Left ventricle myocardium superior (tissue), 1 donor: ENCODE results near the gene PLA2G4E. TPM values are rescaled to one million over a fixed set of nuclear protein-coding genes. Genes with fewer than 3 reads are reported as not detected.
A peak's percentile ranks its signal among the peaks of the same experiment; 100 is the strongest.

Experiments used
- ATAC-seq: fragments of 200-7000 bp; cut with Tn5 transposase; one replicate; pipeline ENCODE4 v1.9.1; 2020; ENCODE audit warnings: mild to moderate bottlenecking, moderate library complexity
- DNase-seq: peaks from one replicate; pipeline ENCODE4 v3.0.0-alpha.2; 2020
- intact Hi-C: fragments of 100-400 bp; cut with micrococcal nuclease; formaldehyde crosslinking; loops from one replicate; pipeline ENCODE4 v1.11.0; 2022
- total RNA-seq: library from RNA; stranded (reverse); fragmentation: NEBNext Ultra II Directional; extraction: Animal tissue kit (Norgen Biotek cat#: 25700); gene quantifications from one replicate; pipeline ENCODE4 v1.2.1, GENCODE V29; 2021
- donor health status: DM: no; HTN: yes; CAD: no; lungs with severe emphysema.

Gene PLA2G4E
- total RNA-seq, 1 donor from 2014 or later = not detected

DNA sequence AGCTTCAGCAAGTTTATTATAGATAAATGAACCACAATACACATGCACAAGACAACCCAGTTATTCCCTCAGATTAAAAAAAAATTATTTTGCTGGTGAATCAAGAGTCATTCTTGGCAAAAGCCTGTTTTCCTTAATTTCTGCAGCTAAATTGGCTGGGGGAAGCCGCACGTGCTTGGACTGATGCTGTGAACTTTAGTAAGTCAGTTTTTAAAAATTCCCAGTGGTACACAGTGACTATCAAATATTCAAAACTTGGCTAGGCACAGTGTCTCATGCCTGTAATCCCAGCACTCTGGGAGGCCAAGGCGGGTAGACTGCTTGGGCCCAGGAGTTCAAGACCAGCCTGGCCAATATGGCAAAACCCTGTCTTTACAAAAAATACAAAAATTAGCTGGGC, 72.4 kb downstream of the PLA2G4E start:
- intact Hi-C loops = no loop called here
- DNase-seq (peak; percentile 66), ATAC-seq (no peak)

DNA sequence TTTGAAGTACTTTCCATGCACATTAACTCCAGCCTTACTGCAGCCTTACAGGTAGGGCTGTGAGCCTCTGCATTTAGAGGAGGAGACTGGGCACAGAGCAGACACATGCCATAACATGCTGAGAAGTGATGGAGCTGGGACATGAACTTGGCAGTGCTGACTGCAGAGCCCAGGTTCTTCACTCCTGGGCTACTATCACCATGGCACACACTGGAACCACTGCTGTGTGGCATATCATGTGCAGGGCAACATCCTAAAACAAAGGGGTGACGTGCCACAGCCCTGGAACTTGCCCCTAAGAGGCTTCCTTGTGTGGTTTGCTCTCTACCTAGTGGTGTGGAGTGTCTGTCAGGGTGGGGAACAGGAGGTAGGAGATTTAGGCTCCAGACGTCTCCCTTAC, 73.9 kb downstream of the PLA2G4E start:
- DNase-seq = peak; percentile 64
- peak; percentile 84 for ATAC-seq
- intact Hi-C loops = no loop called here

DNA sequence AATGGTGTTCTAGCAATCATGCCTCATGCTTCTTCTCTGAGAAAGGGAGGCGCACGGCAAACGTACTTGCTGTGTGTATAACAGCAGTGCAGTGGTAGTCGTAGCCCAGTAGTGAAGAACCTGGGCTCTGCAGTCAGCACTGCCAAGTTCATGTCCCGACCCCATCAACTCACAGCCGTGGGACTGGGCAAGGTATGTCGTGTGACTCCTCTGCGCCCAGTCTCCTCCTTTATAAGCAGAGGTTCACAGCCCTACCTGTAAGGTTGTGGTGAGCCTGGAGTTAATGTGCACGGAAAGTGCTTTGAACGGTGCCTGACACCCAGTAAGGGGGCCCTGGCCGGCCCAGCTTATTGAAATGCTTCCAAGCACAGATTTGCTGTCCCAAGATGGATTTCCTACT, 75.1 kb downstream of the PLA2G4E start:
- DNase-seq = peak; percentile 64
- intact Hi-C loops = no loop called here

DNA sequence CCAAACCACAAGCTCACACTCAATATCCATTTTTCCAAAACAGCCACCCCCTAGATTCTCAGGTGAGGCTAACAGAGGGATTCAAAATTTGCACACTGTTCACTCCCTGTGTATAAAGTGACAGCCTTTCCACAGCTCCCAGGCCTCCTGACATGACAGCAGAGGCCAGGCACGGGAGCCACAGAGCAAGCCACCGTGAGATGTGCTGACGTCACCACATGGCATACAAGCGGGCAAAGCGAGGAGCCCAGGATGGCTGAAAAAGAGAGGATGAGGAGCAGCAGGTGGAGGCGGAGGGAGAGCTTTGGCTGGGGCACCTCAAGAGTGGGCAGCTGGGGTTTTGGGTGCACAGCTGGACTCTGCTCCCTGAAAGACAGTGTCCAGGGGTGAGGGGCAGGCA, 75.6 kb downstream of the PLA2G4E start:
- peak; percentile 23 for ATAC-seq
- intact Hi-C loops = no loop called here
- no peak for DNase-seq

More for the DNA sequence above, 75.1 kb downstream of the PLA2G4E start:
- ATAC-seq = peak; percentile 70

DNA sequence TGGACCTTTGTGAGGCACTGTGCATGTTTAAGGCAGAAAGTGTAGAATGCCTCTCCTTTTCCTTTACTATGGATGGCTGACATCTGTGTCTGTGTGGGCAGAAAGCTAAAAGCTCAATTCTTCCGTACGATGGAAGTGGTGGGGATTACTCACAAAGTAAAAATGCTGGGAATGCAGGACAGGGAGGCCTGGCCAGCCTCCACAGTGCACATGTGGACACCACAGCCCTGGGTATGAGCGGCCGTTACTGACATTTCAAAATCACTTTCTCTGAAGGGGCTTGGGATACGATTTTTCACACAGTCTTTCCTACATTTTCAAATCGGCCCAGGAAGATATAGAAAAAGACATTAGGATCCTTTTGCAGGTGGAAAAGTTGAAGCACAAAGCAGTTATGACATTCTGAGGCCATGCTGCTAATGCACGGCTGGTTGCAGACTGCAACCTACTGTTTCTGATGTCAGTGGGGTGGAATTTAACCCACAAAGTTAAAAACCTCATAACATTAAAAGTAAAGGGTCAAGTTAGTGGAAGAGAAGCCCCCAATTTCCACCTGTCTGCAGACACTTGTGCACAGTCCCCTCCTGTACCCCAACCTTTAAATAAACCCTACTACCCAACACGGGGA, 76.4 kb downstream of the PLA2G4E start:
- peak; percentile 74 for DNase-seq
- ATAC-seq = peak; percentile 46
- intact Hi-C loops = no loop called here

DNA sequence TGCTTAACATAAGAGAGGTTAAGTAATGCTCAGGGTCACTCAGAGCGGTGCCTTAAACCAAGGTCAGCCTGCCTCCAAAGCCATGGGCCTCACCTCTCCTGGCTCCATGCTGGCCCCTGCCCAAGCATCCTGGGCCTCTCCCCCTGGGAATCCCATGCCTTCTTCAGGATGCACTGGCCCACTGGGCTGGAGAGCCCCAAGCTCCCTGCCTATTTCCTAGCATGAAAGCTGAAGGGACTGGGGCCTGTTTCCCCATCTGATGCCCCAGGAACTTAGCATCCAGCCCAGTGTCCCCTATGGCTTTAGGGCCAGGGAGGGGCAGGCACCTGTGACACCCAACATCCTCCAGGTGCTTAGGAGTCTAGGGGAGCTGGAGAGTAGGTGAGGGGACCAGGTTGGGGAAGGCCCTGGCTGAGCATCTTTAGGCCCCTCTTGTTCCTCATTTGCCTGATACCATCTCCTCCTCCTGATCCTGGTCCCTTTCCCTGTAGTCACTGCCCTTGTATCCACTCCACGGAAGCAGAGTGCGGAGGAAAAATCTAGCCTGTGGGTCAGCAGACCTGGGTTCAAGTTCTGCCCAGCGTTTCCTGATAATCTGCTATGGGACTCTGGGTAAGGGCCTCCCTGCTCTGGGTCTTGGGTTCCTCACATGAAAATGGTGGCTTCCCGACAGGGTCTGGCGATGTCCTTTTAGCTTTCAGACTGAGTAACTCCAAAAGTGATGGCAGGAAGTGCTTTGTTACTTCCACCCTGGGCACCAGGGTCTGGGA, 77.1 kb downstream of the PLA2G4E start:
- no peak for ATAC-seq
- no peak for DNase-seq
- intact Hi-C loops = no loop called here

DNA sequence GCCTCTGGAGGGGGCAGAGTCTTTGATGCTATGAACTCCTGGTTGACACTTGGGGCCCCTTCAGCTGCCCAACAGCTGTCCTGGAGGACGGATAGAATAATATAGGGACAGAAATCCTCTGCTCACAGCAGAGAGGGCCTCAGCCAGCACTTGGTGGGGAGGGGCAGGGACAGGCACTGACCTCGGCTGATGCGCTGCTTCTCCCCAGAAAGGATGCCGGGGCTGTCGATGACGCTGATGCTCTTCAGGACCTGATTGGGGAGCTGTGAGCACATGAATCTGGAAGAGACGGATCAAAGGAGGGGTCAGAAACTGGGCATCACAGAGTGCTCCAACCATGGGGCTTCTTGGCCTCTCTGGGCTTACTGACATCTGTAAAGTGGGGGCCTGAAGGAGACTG, 78.0 kb downstream of the PLA2G4E start:
- no peak for ATAC-seq
- intact Hi-C loops = no loop called here
- DNase-seq = no peak

DNA sequence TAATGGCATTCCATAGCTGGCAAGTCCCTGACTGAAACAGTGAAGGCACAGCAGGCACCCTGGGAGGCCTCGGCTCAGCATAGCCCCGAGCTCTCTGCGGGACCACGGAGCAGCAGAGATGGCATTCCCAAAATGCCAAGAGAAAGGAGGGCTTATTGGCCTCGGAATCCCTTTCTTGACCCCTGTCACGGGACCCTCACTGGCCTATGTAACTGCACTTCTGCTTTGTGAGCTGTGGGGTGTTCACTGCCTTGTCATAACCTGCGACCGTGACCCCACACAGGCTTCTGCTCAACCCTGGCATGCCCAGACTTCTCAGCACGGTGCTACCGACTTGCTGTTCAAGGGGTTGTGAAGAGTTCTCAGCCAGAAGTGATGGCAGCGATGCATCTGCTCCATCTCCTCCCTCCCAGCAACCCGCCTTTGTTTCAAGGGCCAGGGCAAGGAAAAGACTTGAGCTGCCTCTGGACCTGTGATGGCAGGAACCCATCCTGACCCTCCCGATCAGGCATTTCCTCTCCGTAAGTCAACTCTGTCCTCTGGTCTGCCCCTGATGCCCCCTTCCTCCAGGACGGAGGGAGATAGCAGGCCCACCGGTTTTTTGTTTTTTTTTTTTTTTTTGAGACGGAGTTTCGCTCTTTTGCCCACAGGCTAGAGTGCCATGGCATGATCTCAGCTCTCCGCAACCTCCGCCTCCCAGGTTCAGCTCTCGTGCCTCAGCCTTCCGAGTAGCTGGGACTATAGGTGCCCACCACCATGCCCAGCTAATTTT, 79.0 kb downstream of the PLA2G4E start:
- DNase-seq (no peak), ATAC-seq (no peak)
- intact Hi-C loops = no loop called here

DNA sequence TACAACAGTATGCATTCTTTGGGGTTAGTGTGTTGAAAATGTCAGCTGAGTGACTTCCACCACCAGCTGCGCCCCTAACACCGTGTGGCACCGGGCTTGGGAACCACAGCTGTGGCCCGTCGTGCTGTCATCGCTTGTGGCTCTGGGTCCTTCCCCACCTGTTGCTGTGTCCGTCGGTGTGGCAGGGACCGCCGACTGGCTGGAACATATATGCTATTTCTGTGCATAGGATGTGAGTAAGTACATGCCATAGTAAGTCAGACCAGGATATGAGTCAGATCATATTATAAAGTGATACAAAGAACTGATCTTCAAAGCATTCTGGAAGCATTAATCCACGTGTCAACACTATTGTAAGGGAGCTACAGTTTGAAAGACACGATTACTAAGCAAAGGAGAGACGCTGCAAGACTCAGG, 80.4 kb downstream of the PLA2G4E start:
- intact Hi-C loops = no loop called here
- ATAC-seq (no peak), DNase-seq (no peak)

DNA sequence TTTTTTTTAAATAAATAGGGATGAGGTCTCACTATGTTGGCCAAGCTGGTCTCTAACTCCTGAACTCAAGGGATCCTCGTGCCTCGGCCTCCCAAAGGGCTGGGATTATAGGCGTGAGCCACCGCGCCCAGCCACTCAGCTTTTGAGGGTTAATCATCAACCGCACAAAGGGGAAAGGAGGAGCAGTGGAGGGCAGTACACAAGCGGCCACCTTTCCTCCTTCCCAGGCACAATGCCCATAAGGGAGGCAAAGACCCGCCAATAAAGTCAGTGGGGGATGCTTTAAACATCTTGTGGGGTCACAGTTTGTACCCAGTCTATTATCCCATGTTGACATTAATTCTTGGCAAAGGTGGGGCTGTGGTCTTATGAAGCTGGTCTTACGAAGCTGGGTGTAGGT, 80.9 kb downstream of the PLA2G4E start:
- no peak for DNase-seq
- intact Hi-C loops = no loop called here
- ATAC-seq = no peak

DNA sequence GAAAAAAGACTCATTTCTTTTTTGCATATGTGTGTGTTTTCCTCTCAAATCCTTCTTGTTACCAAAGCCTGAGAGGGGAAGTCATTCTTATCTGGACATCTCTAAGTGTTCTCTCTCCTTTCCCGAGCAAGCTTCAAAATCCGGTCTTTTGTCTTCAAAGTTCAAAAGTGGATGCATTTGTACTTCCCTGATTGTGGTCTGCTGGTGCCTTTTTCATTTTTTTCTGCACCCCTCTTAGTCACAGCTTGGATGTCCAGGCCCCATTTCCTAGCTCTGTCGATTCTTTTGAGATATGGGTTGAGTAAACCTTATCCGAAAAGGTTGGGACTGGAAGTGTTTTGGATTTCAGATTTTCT, 83.3 kb downstream of the PLA2G4E start:
- DNase-seq (no peak), ATAC-seq (no peak)
- intact Hi-C loops = no loop called here

DNA sequence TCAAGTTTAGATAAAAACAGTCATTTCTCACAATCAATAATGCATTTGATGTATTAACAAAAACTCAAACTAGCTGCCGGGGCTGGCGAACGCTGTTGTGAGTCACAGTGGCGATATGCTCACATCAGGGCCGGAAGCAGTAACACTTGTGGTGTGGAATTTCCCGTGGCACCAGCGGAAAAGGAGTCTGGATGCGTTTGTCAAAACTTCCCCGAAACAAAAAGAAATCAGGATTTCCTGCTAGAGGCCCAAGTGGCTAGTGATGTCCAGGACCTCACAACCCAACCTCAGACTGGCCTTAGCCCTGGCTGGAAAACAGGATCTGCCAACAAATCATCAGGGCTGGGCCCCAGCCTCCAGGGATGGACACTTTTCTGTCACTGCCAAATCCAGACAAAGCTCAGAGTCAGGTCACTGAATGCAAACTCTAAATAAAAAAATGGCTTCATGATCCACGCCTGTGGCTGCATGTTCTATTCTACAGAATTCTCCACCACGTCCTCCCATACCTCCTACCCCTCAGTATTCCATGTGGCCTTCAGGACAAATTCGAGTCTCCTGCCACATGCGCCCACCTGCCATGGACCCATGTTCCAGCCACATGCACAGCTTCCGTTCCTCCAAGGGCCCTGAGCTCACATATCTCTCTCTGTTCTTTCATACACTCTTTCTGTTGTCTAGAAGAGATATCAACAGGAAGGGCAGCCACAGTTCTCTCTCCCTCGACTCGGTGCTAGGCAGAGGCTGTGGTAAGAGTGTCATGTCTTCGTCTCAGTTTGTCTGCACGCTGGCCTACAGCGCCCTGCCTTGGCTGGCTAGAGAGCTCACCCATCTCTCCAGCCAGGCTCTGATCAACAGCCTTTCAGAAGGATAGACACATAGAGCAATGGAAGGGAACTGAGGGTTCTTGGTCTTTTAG, 83.9 kb downstream of the PLA2G4E start:
- intact Hi-C loops = no loop called here
- DNase-seq (no peak), ATAC-seq (peak; percentile 36)

DNA sequence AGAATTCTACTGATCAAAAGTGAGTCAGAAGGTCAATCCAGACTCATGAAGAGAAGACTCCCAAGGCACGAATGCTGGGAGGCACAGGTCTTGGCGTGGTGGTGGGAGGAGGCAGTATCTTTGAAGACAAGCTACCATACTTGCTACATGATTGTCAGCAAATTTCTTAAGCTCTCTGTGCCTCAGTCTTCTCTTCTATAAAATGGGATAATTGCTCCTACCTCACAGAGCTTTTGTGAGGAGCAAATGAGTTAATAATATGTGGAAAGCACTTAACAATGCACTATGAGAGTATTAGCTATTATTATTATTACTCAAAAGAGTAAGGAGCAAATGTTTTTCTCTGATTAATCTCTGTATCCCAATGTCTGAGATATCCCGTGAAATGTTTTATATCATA, 84.7 kb downstream of the PLA2G4E start:
- intact Hi-C loops = no loop called here
- ATAC-seq (no peak), DNase-seq (no peak)

DNA sequence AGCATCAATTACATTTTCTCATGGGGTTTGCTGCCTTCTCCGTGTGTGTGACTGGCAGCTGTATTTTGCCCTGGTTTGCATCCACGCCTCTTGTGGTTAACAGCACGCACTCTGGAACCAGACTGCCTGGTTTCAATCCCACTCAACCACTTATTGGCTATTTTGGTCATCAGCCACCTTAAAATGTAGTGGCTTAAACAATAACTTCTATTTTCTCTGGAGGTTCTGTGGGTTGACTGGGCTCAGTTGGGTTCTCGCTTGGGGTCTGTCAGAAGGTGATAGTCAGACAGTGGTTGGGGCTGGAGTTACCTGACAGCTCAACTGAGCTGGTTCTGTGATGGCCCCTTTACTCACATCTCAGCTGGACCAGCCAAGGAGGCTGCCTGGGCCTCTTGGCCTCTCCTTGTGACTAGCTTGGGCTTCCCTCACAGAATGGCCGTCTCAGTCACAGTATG, 85.2 kb downstream of the PLA2G4E start:
- ATAC-seq (no peak), DNase-seq (no peak)
- intact Hi-C loops = no loop called here

DNA sequence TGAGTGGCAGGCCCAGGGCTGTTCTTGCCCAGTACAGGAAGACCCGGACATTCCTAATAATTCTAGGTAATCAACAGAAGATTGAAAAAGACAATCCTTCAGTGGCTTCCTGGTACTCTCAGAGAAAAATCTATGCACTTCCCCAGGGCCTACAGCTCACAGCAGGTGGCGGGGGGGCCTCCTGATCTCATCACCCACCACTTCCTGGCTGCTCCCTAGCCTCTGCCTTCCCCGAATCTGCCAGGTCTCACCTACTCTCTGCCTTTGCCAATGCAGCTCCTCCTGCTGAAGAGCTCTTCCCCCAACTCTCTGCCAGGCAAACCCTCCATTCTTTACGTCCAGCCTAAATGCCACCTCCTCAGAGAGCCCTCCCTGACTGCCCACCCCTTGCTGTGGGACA, 86.0 kb downstream of the PLA2G4E start:
- intact Hi-C loops = no loop called here
- ATAC-seq (peak; percentile 27), DNase-seq (no peak)

DNA sequence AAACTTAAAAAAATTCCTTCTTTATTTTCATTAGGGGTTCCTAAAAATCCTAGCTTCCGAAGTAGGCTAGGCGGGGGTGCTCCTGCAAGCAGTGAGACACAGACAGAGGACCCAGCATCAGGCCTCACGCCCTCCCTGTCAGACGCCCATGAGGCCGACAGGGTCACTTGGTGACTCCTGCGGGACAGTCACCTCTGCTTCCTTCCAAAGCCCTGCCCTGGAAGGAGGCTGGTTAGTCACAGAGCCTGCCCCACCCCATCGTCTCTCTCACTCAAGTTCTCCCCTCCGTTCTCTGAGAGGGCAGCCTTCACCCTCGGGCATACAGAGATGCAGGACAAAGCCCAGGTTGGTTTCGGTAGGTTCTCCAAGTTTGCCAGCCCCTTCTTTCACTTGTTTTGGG, 87.1 kb downstream of the PLA2G4E start:
- intact Hi-C loops = no loop called here
- no peak for DNase-seq

DNA sequence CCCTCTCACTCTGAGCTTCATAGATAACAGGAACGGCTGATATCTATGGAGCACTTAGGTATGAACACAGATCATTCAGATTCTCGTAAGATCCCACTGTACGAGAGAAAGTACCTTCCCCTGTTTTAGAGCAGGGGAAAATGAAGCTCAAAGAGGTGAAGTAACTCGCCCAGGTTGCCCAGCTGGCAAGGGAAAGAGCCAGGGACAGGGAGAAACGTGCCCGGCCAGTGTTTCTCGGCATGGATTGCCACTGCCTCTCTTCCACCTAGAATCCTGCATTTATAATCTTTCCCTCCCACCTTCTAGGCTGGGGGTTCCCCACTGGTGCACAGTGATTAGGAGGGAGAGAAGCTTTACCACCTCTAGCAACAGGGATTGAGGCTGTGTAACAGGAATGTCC, 87.5 kb downstream of the PLA2G4E start:
- no peak for DNase-seq
- intact Hi-C loops = no loop called here
- no peak for ATAC-seq

More for the DNA sequence above, 87.1 kb downstream of the PLA2G4E start:
- ATAC-seq = peak; percentile 25

DNA sequence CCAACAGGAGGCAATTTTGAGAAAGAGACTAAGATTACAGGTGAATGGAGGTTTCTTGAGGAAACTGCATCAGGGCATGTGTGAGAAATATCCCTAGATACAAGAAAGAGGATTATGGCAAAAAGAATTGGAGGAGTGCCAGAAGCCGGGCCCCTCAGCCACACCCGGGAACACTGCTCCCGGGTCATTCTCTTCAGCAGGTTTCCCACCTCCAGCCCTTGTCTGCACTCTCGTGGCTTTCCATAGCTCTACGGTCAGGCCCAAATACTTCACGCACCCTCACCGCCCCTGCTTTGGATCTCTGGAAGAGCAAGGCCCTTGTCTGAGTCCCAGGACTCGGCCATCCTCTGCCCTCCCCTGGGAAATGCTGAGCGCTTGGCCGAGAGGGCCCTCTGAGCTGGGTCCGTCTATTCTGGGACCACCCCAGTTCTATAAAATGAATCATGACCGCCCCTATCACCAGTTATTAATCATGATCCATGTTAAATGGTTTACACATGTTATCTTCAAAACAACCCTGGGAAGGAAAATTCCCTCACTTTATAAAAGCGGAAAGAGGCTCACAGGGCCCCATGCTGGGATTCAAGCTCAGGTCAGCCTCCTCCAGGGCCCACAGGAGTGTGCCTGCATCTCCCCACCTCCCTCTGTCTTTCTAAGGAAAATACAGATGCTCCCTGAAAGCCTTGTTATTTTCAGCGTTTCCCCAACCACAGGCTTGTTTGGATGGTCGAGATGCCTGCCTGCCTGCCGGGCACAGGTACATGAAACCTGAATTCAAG, 88.1 kb downstream of the PLA2G4E start:
- DNase-seq (no peak), ATAC-seq (no peak)
- intact Hi-C loops = no loop called here

DNA sequence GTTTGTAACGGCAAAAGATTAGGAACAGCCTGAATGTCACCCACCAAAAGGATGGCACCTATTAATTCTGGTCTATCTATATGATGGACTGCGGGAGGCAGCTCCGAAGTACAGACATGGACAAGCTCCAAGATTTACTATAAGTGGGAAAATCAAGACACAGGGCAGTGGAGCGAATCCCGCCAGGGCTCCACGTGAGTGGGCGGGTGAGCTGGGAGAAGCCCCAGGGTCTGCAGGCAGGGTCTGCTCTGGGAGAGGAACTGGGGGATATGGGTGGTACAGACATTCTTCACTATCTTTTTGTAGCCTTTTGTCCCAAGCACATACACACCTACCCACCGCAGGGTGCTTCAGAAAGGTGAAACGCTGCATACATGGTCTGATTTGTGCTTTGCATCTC, 88.7 kb downstream of the PLA2G4E start:
- ATAC-seq (no peak), DNase-seq (no peak)
- intact Hi-C loops = no loop called here
